GM23338 (cell line): ENCODE results near the gene ITGAV. TPM values are rescaled to one million over a fixed set of nuclear protein-coding genes. Genes with fewer than 3 reads are reported as not detected.

Experiments used
- ATAC-seq: fragments of 200-7000 bp; cut with Tn5 transposase; 3 replicates; pipeline ENCODE4 v1.9.1; 2020
- DNase-seq: peaks from one replicate; pipeline ENCODE4 v3.0.0-alpha.2; 2015; ENCODE audit warnings: low spot score
- H2AFZ ChIP-seq: fragments of 200-600 bp; sonication (generic); 2 replicates; pipeline ENCODE4 v1.8.0; 2016; ENCODE audit warnings: antibody characterized with exemption, mild to moderate bottlenecking, moderate library complexity
- H3F3A ChIP-seq: fragments of 200-600 bp; sonication (generic); replicated peaks from 2 replicates; pipeline ENCODE4 v1.8.0; 2017; ENCODE audit warnings: antibody characterized with exemption, mixed run types, low read depth
- H3K27ac ChIP-seq: fragments of 200-600 bp; sonication (generic); 2 replicates; pipeline ENCODE4 v1.6.1; 2016; ENCODE audit warnings: low read depth
- H3K27me3 ChIP-seq: fragments of 200-600 bp; sonication (generic); 2 replicates; pipeline ENCODE4 v1.8.0; 2016; ENCODE audit warnings: mild to moderate bottlenecking, mixed run types, moderate library complexity; ENCODE audit not compliant: insufficient read depth
- H3K36me3 ChIP-seq: fragments of 200-600 bp; sonication (generic); 2 replicates; pipeline ENCODE4 v1.8.0; 2016; ENCODE audit warnings: mild to moderate bottlenecking; ENCODE audit not compliant: insufficient read depth
- H3K4me1 ChIP-seq: fragments of 200-600 bp; sonication (generic); 2 replicates; pipeline ENCODE4 v1.8.0; 2016; ENCODE audit warnings: mild to moderate bottlenecking, moderate library complexity; ENCODE audit not compliant: insufficient read depth
- H3K4me2 ChIP-seq: fragments of 200-600 bp; sonication (generic); 2 replicates; pipeline ENCODE4 v1.7.1; 2017; ENCODE audit warnings: mixed run types
- H3K4me3 ChIP-seq: fragments of 200-600 bp; sonication (generic); 2 replicates; pipeline ENCODE4 v1.6.1; 2016; ENCODE audit warnings: mixed run types
- H3K79me2 ChIP-seq: fragments of 200-600 bp; sonication (generic); replicated peaks from 2 replicates; pipeline ENCODE4 v1.8.0; 2017; ENCODE audit warnings: mild to moderate bottlenecking; ENCODE audit not compliant: insufficient read depth
- H3K9me2 ChIP-seq: fragments of 200-600 bp; sonication (generic); 2 replicates; pipeline ENCODE4 v1.8.0; 2017; ENCODE audit not compliant: insufficient read depth
- H4K20me1 ChIP-seq: fragments of 200-600 bp; sonication (generic); replicated peaks from 2 replicates; pipeline ENCODE4 v1.8.0; 2017; ENCODE audit warnings: mild to moderate bottlenecking; ENCODE audit not compliant: insufficient read depth
- H3K27ac Mint-ChIP-seq: 2 replicates; pipeline ENCODE4 v1.8.0; 2020; ENCODE audit warnings: inconsistent platforms, mild to moderate bottlenecking, moderate library complexity, mixed read lengths
- H3K27me3 Mint-ChIP-seq: 3 replicates; pipeline ENCODE4 v1.8.0; 2022; ENCODE audit warnings: low read depth, mild to moderate bottlenecking, moderate library complexity, mixed read lengths, inconsistent platforms; ENCODE audit not compliant: insufficient read depth, poor library complexity
- H3K36me3 Mint-ChIP-seq: 3 replicates; pipeline ENCODE4 v1.8.0; 2021; ENCODE audit warnings: low read depth, mild to moderate bottlenecking, inconsistent platforms, moderate library complexity, mixed read lengths
- H3K4me1 Mint-ChIP-seq: 3 replicates; pipeline ENCODE4 v1.8.0; 2020; ENCODE audit warnings: mild to moderate bottlenecking, inconsistent platforms, mixed read lengths
- H3K4me3 Mint-ChIP-seq: 3 replicates; pipeline ENCODE4 v1.8.0; 2021; ENCODE audit warnings: moderate library complexity, mild to moderate bottlenecking, inconsistent platforms, mixed read lengths
- H3K9me3 Mint-ChIP-seq: 3 replicates; pipeline ENCODE4 v1.8.0; 2020; ENCODE audit warnings: moderate library complexity, mild to moderate bottlenecking, inconsistent platforms, mixed read lengths
- CREB1 ChIP-seq: fragments of 250-450 bp; sonication (Bioruptor Pico); IDR thresholded peaks from 2 replicates; pipeline ENCODE4 v1.5.0; 2020; ENCODE audit warnings: low read depth, mild to moderate bottlenecking, moderate library complexity
- EZH2 ChIP-seq: fragments of 200-600 bp; sonication (generic); IDR thresholded peaks from one replicate; pipeline ENCODE4 v1.8.0; 2017; ENCODE audit warnings: antibody characterized with exemption, mild to moderate bottlenecking, low read depth; ENCODE audit not compliant: unreplicated experiment
- EZH2phosphoT487 ChIP-seq: fragments of 200-600 bp; sonication (generic); IDR thresholded peaks from one replicate; pipeline ENCODE4 v1.8.1; 2018; ENCODE audit warnings: antibody characterized with exemption; ENCODE audit not compliant: unreplicated experiment
- JUNB ChIP-seq: IDR thresholded peaks from one replicate; pipeline ENCODE4 v1.6.1; 2016; ENCODE audit warnings: antibody characterized with exemption; ENCODE audit not compliant: unreplicated experiment
- POLR2AphosphoS5 ChIP-seq: IDR thresholded peaks from 2 replicates; pipeline ENCODE4 v1.6.1; 2016; ENCODE audit warnings: antibody characterized with exemption, low read depth
- polyA plus RNA-seq: library from polyadenylated mRNA; unstranded; fragments of >200 nt; fragmentation: Nextera tagmentation; extraction: Ambion mirVana; gene quantifications from 2 replicates; pipeline ENCODE4 v1.2.1, GENCODE V29; 2016
- total RNA-seq: library from RNA; depleted of rRNA; stranded (reverse); fragments of >200 nt; shearing (Covaris generic); gene quantifications from 2 replicates; pipeline ENCODE4 v1.2.3, GENCODE V29; 2014
- TF ChIP-seq, protein P1 (sequence below): fragments of 250-450 bp; sonication (Bioruptor Pico); IDR thresholded peaks from 2 replicates; pipeline ENCODE4 v1.5.0; 2020; ENCODE audit warnings: mild to moderate bottlenecking, moderate library complexity

ITGAV gene
- total and polyA plus RNA-seq, 2 experiments from 2014 or later, result 9.1 to 56.5 TPM

GRCh38 chr2:186599186-186599778 is 9.4 kb downstream of the ITGAV start:
- peaks cover 26% of the 10 kb centered on the region; the same call in 1 of the 2 replicates for H3K4me1 ChIP-seq

More at GRCh38 chr2:186599186-186599778, 9.4 kb downstream of the ITGAV start:
- Histone ChIP-seq H2AFZ (no peak overlapping the region), H3K27ac (no peak overlapping the region), H3K4me2 (no peak overlapping the region), H3F3A (no peaks in the 10 kb centered on the region), H4K20me1 (no peaks in the 10 kb centered on the region; the same call in 1 of the 2 replicates), H3K79me2 (peaks cover 66% of the 10 kb centered on the region), H3K4me3 (no peak overlapping the region), H3K36me3 (no peaks in the 10 kb centered on the region), H3K27me3 (no peaks in the 10 kb centered on the region), H3K9me2 (no peaks in the 10 kb centered on the region)
- Mint-ChIP-seq H3K9me3 (no peaks in the 10 kb centered on the region; the same call in 2 of the 3 replicates), H3K36me3 (no peaks in the 10 kb centered on the region), H3K27me3 (no peaks in the 10 kb centered on the region), H3K4me3 (no peak overlapping the region; the same call in 2 of the 3 replicates), H3K4me1 (peaks cover 53% of the 10 kb centered on the region), H3K27ac (no peak overlapping the region; the same call in 1 of the 2 replicates)
- DNase-seq (no peak), ATAC-seq (peak; percentile 59)
- TF ChIP-seq POLR2AphosphoS5, result no peak
- no peak for TF ChIP-seq CREB1
- no peak for TF ChIP-seq JUNB
- TF ChIP-seq EZH2, result no peak
- TF ChIP-seq, protein P1, sequence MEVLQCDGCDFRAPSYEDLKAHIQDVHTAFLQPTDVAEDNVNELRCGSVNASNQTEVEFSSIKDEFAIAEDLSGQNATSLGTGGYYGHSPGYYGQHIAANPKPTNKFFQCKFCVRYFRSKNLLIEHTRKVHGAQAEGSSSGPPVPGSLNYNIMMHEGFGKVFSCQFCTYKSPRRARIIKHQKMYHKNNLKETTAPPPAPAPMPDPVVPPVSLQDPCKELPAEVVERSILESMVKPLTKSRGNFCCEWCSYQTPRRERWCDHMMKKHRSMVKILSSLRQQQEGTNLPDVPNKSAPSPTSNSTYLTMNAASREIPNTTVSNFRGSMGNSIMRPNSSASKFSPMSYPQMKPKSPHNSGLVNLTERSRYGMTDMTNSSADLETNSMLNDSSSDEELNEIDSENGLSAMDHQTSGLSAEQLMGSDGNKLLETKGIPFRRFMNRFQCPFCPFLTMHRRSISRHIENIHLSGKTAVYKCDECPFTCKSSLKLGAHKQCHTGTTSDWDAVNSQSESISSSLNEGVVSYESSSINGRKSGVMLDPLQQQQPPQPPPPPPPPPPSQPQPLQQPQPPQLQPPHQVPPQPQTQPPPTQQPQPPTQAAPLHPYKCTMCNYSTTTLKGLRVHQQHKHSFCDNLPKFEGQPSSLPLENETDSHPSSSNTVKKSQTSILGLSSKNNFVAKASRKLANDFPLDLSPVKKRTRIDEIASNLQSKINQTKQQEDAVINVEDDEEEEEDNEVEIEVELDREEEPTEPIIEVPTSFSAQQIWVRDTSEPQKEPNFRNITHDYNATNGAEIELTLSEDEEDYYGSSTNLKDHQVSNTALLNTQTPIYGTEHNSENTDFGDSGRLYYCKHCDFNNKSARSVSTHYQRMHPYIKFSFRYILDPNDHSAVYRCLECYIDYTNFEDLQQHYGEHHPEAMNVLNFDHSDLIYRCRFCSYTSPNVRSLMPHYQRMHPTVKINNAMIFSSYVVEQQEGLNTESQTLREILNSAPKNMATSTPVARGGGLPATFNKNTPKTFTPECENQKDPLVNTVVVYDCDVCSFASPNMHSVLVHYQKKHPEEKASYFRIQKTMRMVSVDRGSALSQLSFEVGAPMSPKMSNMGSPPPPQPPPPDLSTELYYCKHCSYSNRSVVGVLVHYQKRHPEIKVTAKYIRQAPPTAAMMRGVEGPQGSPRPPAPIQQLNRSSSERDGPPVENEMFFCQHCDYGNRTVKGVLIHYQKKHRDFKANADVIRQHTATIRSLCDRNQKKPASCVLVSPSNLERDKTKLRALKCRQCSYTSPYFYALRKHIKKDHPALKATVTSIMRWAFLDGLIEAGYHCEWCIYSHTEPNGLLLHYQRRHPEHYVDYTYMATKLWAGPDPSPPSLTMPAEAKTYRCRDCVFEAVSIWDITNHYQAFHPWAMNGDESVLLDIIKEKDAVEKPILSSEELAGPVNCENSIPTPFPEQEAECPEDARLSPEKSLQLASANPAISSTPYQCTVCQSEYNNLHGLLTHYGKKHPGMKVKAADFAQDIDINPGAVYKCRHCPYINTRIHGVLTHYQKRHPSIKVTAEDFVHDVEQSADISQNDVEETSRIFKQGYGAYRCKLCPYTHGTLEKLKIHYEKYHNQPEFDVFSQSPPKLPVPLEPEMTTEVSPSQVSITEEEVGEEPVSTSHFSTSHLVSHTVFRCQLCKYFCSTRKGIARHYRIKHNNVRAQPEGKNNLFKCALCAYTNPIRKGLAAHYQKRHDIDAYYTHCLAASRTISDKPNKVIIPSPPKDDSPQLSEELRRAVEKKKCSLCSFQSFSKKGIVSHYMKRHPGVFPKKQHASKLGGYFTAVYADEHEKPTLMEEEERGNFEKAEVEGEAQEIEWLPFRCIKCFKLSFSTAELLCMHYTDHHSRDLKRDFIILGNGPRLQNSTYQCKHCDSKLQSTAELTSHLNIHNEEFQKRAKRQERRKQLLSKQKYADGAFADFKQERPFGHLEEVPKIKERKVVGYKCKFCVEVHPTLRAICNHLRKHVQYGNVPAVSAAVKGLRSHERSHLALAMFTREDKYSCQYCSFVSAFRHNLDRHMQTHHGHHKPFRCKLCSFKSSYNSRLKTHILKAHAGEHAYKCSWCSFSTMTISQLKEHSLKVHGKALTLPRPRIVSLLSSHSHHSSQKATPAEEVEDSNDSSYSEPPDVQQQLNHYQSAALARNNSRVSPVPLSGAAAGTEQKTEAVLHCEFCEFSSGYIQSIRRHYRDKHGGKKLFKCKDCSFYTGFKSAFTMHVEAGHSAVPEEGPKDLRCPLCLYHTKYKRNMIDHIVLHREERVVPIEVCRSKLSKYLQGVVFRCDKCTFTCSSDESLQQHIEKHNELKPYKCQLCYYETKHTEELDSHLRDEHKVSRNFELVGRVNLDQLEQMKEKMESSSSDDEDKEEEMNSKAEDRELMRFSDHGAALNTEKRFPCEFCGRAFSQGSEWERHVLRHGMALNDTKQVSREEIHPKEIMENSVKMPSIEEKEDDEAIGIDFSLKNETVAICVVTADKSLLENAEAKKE (CRISPR knock-in tag), result no peak
- no peak for TF ChIP-seq EZH2phosphoT487
